HepG2 (cell line): ENCODE results near the gene BEST2. TPM values are rescaled to one million over a fixed set of nuclear protein-coding genes. Genes with fewer than 3 reads are reported as not detected.

Source experiments
- KDM1A ChIP-seq: IDR thresholded peaks from 2 replicates; pipeline ENCODE4 v1.6.1; 2016; ENCODE audit warnings: missing compliant biosample characterization
- NFRKB ChIP-seq: fragments of 450-650 bp; IDR thresholded peaks from 2 replicates; pipeline ENCODE4 v1.6.1; 2017
- RXRB ChIP-seq: IDR thresholded peaks from 2 replicates; pipeline ENCODE4 v1.6.1; 2016; ENCODE audit warnings: borderline replicate concordance, missing genetic modification reagents, missing compliant biosample characterization
- SAP130 ChIP-seq: IDR thresholded peaks from 2 replicates; pipeline ENCODE4 v1.6.1; 2016; ENCODE audit warnings: low read depth
- SKI ChIP-seq: fragments of 450-650 bp; IDR thresholded peaks from one replicate; pipeline ENCODE4 v1.6.1; 2018; ENCODE audit warnings: mild to moderate bottlenecking; ENCODE audit not compliant: partially characterized antibody
- SSRP1 ChIP-seq: IDR thresholded peaks from 2 replicates; pipeline ENCODE4 v1.6.1; 2016; ENCODE audit warnings: control low read depth
- ZBTB42 ChIP-seq: sonication (generic); formaldehyde crosslinking; IDR thresholded peaks from 2 replicates; pipeline ENCODE4 v1.5.0; 2020; ENCODE audit warnings: mild to moderate bottlenecking, missing genetic modification reagents
- ZFY ChIP-seq: sonication (generic); formaldehyde crosslinking; IDR thresholded peaks from 2 replicates; pipeline ENCODE4 v1.4.0; 2020; ENCODE audit warnings: missing genetic modification reagents
- ZKSCAN5 ChIP-seq: sonication (generic); formaldehyde crosslinking; IDR thresholded peaks from 2 replicates; pipeline ENCODE4 v1.5.1; 2020; ENCODE audit warnings: mild to moderate bottlenecking, missing genetic modification reagents
- ZNF572 ChIP-seq: sonication (generic); formaldehyde crosslinking; IDR thresholded peaks from 2 replicates; pipeline ENCODE4 v1.5.1; 2020; ENCODE audit warnings: mild to moderate bottlenecking, missing genetic modification reagents
- polyA plus RNA-seq, 8 experiments: library from polyadenylated mRNA; depleted of rRNA in 3 of 8; stranded (reverse) in 7 of 8; unstranded in 1 of 8; fragments of >200 nt; fragmentation: Illumina TruSeq in 4 of 8; extraction: Trizol in 4 of 8; gene quantifications; 2 replicates each; pipeline versions ENCODE4 v1.2.1 to v1.2.3, GENCODE V29; 2011 to 2016; ENCODE audit warnings: low read depth in 4 of 8, missing spikeins in 1 of 8, mixed read lengths in 1 of 8; ENCODE audit not compliant: insufficient read depth in 1 of 8
- total RNA-seq, 5 experiments: library from RNA; depleted of rRNA; stranded (reverse); fragments of >200 nt; fragmentation: Illumina TruSeq; extraction: Trizol; gene quantifications; 2 replicates each; pipeline ENCODE4 v1.2.3, GENCODE V29; 2016; ENCODE audit warnings: low read depth in 1 of 5
- TF ChIP-seq, protein P1 (sequence below): sonication (generic); formaldehyde crosslinking; IDR thresholded peaks from 2 replicates; pipeline ENCODE4 v1.4.0; 2020; ENCODE audit warnings: missing genetic modification reagents
- TF ChIP-seq, protein P2 (sequence below): sonication (generic); formaldehyde crosslinking; IDR thresholded peaks from 2 replicates; pipeline ENCODE4 v1.4.0; 2020; ENCODE audit warnings: missing genetic modification reagents
- TF ChIP-seq, protein P3 (sequence below): sonication (generic); formaldehyde crosslinking; IDR thresholded peaks from 2 replicates; pipeline ENCODE4 v1.4.0; 2020; ENCODE audit warnings: missing genetic modification reagents
- TF ChIP-seq, protein P4 (sequence below): sonication (generic); formaldehyde crosslinking; IDR thresholded peaks from 2 replicates; pipeline ENCODE4 v1.5.0; 2020; ENCODE audit warnings: mild to moderate bottlenecking, missing genetic modification reagents
- TF ChIP-seq, protein P5 (sequence below): sonication (generic); formaldehyde crosslinking; IDR thresholded peaks from 2 replicates; pipeline ENCODE4 v1.9.0; 2022; ENCODE audit warnings: missing genetic modification reagents, mild to moderate bottlenecking, borderline replicate concordance

Gene BEST2
- total and polyA plus RNA-seq, 2 of the 13 experiments (the other 11 are each of a cell fraction or from before 2014, with no cell fraction given) = not detected

DNA sequence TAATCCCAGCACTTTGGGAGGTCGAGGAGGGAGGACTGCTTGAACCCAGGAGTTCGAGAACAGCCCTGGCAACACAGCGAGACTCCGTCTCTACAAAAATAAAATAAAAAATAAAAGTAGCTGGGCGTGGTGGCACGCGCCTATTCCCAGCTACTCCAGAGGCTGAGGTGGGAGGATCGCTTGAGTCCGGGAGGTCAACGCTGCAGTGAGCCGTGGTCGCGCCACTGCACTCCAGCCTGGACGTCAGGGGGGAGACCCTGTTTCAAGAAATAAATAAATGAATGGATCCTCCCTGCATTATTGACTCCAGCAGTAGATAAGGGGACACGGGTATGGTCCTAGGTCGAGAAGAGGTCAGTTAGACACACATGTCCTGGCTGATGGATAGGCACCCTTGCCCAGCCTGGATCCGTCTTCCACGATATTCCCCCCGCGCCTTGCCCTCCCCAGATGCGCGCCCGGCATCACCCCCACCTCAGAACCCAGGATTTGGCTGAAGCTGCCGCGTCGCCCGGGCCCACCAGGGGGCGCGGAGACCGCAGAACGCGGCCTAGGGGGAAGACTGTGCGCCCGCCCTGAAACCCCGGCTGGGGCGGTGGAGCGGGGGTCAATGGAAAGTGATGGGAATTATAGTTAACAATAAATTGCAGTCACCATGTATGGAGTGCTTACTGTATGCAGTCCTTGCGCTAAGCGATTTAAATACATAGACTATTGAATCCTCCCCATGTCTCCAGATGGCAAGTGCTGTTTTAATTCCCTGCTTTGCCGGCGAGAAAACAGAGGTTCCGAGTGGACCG is 25.8 kb downstream of the BEST2 start (continued):
- TF ChIP-seq, protein P1, sequence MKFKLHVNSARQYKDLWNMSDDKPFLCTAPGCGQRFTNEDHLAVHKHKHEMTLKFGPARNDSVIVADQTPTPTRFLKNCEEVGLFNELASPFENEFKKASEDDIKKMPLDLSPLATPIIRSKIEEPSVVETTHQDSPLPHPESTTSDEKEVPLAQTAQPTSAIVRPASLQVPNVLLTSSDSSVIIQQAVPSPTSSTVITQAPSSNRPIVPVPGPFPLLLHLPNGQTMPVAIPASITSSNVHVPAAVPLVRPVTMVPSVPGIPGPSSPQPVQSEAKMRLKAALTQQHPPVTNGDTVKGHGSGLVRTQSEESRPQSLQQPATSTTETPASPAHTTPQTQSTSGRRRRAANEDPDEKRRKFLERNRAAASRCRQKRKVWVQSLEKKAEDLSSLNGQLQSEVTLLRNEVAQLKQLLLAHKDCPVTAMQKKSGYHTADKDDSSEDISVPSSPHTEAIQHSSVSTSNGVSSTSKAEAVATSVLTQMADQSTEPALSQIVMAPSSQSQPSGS = 0 out of 2 replicates have a peak, but pooled peaks have one; percentile 29
- TF ChIP-seq KDM1A (CRISPR knock-in tag) (no peak), NFRKB (no peak), ZNF572 (CRISPR knock-in tag) (0 out of 2 replicates have a peak, but pooled peaks have one; percentile 57), RXRB (CRISPR knock-in tag) (0 out of 2 replicates have a peak, but pooled peaks have one; percentile 15), SAP130 (CRISPR knock-in tag) (peak; percentile 38; the same call in 1 of the 2 replicates), ZKSCAN5 (no peak), ZBTB42 (CRISPR knock-in tag) (0 out of 2 replicates have a peak, but pooled peaks have one; percentile 43), ZFY (peak; percentile 60), SSRP1 (CRISPR knock-in tag) (0 out of 2 replicates have a peak, but pooled peaks have one; percentile 24), SKI (peak; percentile 13)
- TF ChIP-seq, protein P2, sequence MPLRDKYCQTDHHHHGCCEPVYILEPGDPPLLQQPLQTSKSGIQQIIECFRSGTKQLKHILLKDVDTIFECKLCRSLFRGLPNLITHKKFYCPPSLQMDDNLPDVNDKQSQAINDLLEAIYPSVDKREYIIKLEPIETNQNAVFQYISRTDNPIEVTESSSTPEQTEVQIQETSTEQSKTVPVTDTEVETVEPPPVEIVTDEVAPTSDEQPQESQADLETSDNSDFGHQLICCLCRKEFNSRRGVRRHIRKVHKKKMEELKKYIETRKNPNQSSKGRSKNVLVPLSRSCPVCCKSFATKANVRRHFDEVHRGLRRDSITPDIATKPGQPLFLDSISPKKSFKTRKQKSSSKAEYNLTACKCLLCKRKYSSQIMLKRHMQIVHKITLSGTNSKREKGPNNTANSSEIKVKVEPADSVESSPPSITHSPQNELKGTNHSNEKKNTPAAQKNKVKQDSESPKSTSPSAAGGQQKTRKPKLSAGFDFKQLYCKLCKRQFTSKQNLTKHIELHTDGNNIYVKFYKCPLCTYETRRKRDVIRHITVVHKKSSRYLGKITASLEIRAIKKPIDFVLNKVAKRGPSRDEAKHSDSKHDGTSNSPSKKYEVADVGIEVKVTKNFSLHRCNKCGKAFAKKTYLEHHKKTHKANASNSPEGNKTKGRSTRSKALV = peak; percentile 73; the same call in 1 of the 2 replicates
- TF ChIP-seq, protein P3, sequence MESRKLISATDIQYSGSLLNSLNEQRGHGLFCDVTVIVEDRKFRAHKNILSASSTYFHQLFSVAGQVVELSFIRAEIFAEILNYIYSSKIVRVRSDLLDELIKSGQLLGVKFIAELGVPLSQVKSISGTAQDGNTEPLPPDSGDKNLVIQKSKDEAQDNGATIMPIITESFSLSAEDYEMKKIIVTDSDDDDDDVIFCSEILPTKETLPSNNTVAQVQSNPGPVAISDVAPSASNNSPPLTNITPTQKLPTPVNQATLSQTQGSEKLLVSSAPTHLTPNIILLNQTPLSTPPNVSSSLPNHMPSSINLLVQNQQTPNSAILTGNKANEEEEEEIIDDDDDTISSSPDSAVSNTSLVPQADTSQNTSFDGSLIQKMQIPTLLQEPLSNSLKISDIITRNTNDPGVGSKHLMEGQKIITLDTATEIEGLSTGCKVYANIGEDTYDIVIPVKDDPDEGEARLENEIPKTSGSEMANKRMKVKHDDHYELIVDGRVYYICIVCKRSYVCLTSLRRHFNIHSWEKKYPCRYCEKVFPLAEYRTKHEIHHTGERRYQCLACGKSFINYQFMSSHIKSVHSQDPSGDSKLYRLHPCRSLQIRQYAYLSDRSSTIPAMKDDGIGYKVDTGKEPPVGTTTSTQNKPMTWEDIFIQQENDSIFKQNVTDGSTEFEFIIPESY (CRISPR knock-in tag) = 0 out of 2 replicates have a peak, but pooled peaks have one; percentile 20
- TF ChIP-seq, protein P4, sequence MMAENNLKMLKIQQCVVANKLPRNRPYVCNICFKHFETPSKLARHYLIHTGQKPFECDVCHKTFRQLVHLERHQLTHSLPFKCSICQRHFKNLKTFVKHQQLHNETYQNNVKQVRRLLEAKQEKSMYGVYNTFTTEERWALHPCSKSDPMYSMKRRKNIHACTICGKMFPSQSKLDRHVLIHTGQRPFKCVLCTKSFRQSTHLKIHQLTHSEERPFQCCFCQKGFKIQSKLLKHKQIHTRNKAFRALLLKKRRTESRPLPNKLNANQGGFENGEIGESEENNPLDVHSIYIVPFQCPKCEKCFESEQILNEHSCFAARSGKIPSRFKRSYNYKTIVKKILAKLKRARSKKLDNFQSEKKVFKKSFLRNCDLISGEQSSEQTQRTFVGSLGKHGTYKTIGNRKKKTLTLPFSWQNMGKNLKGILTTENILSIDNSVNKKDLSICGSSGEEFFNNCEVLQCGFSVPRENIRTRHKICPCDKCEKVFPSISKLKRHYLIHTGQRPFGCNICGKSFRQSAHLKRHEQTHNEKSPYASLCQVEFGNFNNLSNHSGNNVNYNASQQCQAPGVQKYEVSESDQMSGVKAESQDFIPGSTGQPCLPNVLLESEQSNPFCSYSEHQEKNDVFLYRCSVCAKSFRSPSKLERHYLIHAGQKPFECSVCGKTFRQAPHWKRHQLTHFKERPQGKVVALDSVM (CRISPR knock-in tag) = peak; percentile 29; the same call in 1 of the 2 replicates
- TF ChIP-seq, protein P5, sequence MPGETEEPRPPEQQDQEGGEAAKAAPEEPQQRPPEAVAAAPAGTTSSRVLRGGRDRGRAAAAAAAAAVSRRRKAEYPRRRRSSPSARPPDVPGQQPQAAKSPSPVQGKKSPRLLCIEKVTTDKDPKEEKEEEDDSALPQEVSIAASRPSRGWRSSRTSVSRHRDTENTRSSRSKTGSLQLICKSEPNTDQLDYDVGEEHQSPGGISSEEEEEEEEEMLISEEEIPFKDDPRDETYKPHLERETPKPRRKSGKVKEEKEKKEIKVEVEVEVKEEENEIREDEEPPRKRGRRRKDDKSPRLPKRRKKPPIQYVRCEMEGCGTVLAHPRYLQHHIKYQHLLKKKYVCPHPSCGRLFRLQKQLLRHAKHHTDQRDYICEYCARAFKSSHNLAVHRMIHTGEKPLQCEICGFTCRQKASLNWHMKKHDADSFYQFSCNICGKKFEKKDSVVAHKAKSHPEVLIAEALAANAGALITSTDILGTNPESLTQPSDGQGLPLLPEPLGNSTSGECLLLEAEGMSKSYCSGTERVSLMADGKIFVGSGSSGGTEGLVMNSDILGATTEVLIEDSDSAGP = peak; percentile 52
